Suprapubic skin (tissue), 3 donors: Measurements from ENCODE around the gene TYROBP.

ENCODE experiments used
- EP300 ChIP-seq: sonication (generic); formaldehyde crosslinking; IDR thresholded peaks from one replicate; pipeline ENCODE4 v1.6.1; 2017; ENCODE audit warnings: antibody characterized with exemption
- POLR2A ChIP-seq, 2 donors: fragments of 450-650 bp; IDR thresholded peaks; one replicate each; pipeline ENCODE4 v1.6.1; 2017; ENCODE audit warnings: antibody characterized with exemption in 2 of 2, mild to moderate bottlenecking in 2 of 2, moderate library complexity in 2 of 2
- TF ChIP-seq, protein P1 (sequence below), 2 donors: fragments of 200-600 bp in 1 of 2; fragments of 450-650 bp in 1 of 2; sonication (generic) in 1 of 2; IDR thresholded peaks; one replicate each; pipeline ENCODE4 v1.5.1; 2016 to 2019; ENCODE audit warnings: antibody characterized with exemption in 2 of 2, mild to moderate bottlenecking in 1 of 2, moderate library complexity in 1 of 2

- TF ChIP-seq POLR2A (IDR thresholded peaks at IDR 0.05) (no peak), EP300 (no peak)
- TF ChIP-seq, protein P1, sequence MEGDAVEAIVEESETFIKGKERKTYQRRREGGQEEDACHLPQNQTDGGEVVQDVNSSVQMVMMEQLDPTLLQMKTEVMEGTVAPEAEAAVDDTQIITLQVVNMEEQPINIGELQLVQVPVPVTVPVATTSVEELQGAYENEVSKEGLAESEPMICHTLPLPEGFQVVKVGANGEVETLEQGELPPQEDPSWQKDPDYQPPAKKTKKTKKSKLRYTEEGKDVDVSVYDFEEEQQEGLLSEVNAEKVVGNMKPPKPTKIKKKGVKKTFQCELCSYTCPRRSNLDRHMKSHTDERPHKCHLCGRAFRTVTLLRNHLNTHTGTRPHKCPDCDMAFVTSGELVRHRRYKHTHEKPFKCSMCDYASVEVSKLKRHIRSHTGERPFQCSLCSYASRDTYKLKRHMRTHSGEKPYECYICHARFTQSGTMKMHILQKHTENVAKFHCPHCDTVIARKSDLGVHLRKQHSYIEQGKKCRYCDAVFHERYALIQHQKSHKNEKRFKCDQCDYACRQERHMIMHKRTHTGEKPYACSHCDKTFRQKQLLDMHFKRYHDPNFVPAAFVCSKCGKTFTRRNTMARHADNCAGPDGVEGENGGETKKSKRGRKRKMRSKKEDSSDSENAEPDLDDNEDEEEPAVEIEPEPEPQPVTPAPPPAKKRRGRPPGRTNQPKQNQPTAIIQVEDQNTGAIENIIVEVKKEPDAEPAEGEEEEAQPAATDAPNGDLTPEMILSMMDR (IDR thresholded peaks at IDR 0.05): no peak
Observed at GRCh38 chr19:35915443-35915842, 7.3 kb upstream of the TYROBP start.
